ENCODE results near the gene RMRP. TPM values are rescaled to one million over a fixed set of nuclear protein-coding genes. Genes with fewer than 3 reads are reported as not detected.
"Not testable (repeated sequence)": the region's sequence is repeated elsewhere in the genome, so short reads cannot be mapped to it uniquely, and the experiment has no call there.

Gene RMRP
- total RNA-seq, 1 donor from 2014 or later = 15,881 TPM

DNA sequence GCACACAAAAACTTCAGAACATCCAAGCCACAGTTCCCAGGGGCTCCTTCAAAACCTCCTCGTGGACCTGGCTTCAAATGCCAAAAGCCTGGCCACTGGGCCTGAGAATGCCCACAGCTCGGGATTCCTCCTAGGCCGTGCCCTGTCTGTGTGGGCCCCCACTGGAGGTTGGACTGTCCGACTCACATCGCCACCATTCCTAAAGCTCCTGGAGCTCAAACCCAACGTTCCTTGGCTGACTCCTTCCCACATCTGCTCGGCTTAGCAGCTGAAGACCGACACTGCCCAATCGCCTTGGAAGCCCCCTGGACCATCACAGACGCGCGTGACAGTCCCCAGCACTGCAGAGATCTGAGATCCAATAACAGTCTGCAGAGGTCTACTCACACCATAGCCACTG, 14.8 kb downstream of the RMRP start:
- Histone ChIP-seq H3K4me3 (ENCODE audit: low read depth, low read length) (no peak overlapping the region), H3K27me3 (ENCODE audit: control insufficient read depth, insufficient read depth, low read length) (no peaks in the 10 kb centered on the region), H3K36me3 (ENCODE audit: control insufficient read depth, insufficient read depth, low read length) (no peaks in the 10 kb centered on the region)
- FAIRE-seq (no peak), DNase-seq (ENCODE audit: low read depth) (no peak)
- no peak for TF ChIP-seq CTCF (IDR thresholded peaks at IDR 0.05; ENCODE audit: insufficient read depth, low read length, severe bottlenecking)

DNA sequence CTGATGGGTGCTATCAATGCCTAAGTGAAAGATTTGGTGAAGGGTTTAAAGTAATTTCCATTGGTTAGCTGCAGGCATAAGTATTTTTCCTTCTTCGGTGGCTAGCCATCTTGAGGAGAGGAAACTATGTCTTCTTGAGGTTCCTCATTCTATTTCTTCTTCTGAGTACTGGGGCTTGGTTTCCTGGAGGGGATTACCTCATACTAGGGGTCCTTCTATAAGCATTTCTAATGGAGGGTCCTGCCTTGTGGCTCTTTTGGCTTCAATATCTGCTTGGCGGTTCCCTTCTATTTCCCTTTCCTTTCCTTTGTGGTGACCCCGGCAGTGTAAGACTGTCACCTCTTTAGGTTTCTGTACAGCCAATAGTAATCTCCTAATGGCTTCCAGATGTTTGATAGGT, 16.3 kb downstream of the RMRP start:
- H3K36me3 ChIP-seq (ENCODE audit: control insufficient read depth, insufficient read depth, low read length); H3K27me3 ChIP-seq (ENCODE audit: control insufficient read depth, insufficient read depth, low read length); DNase-seq (ENCODE audit: low read depth); H3K4me3 ChIP-seq (ENCODE audit: low read depth, low read length); FAIRE-seq: not testable (repeated sequence)

DNA sequence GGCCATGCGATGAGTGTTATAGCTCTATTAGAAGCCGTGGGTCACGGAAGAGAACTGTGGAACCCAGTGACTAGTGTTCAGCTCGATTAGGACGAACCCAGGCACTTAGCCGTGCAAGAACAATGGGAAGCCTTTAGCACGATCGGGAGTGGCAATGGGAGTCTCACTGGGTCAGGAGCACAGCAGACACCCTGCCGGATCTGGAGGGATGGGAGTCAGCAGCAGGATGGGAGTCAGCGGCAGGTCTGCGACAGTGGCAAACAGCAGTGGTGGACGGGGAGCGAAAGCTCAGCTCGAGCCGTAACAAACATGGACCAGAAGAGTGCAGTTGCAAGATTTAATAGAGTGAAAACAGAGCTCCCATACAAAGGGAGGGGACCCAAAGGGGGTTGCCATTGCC, 17.4 kb downstream of the RMRP start:
- not testable (repeated sequence) for DNase-seq (ENCODE audit: low read depth); FAIRE-seq; H3K27me3 ChIP-seq (ENCODE audit: control insufficient read depth, insufficient read depth, low read length); H3K4me3 ChIP-seq (ENCODE audit: low read depth, low read length); H3K36me3 ChIP-seq (ENCODE audit: control insufficient read depth, insufficient read depth, low read length)

GRCh38 chr9:35639631-35640030, 18.2 kb downstream of the RMRP start:
- FAIRE-seq (no peak), DNase-seq (ENCODE audit: low read depth) (no peak)
- Histone ChIP-seq H3K27me3 (ENCODE audit: control insufficient read depth, insufficient read depth, low read length) (no peaks in the 10 kb centered on the region), H3K4me3 (ENCODE audit: low read depth, low read length) (no peak overlapping the region), H3K36me3 (ENCODE audit: control insufficient read depth, insufficient read depth, low read length) (no peaks in the 10 kb centered on the region)
- TF ChIP-seq CTCF (IDR thresholded peaks at IDR 0.05; ENCODE audit: insufficient read depth, low read length, severe bottlenecking) = no peak

GRCh38 chr9:35639225-35639624, 18.6 kb downstream of the RMRP start:
- not testable (repeated sequence) for H3K27me3 ChIP-seq (ENCODE audit: control insufficient read depth, insufficient read depth, low read length); H3K4me3 ChIP-seq (ENCODE audit: low read depth, low read length); FAIRE-seq; H3K36me3 ChIP-seq (ENCODE audit: control insufficient read depth, insufficient read depth, low read length); DNase-seq (ENCODE audit: low read depth)

DNA sequence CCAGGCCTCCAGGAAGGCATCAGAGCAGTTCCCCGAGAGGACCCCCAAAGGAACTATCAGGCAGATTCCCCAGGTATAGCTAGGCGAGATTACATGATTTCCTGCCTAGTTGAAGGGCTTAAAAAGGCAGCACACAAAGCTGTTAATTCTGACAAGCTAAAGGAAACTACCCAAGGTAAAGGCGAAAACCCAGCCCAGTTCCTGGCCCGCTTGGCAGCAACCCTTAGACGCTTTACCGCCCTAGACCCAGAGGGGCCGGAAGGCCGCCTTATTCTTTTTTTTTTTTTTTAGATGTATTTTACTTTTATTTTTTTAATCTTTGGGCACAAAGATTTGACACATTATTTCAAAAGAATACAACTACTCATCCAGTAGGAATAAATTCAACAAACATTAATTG, 19.1 kb downstream of the RMRP start:
- H3K27me3 ChIP-seq (ENCODE audit: control insufficient read depth, insufficient read depth, low read length); H3K4me3 ChIP-seq (ENCODE audit: low read depth, low read length); DNase-seq (ENCODE audit: low read depth); H3K36me3 ChIP-seq (ENCODE audit: control insufficient read depth, insufficient read depth, low read length); FAIRE-seq: not testable (repeated sequence)

GRCh38 chr9:35637427-35637955, 20.3 kb downstream of the RMRP start:
- H3K36me3 ChIP-seq (ENCODE audit: control insufficient read depth, insufficient read depth, low read length); FAIRE-seq; H3K4me3 ChIP-seq (ENCODE audit: low read depth, low read length); H3K27me3 ChIP-seq (ENCODE audit: control insufficient read depth, insufficient read depth, low read length); DNase-seq (ENCODE audit: low read depth): not testable (repeated sequence)

GRCh38 chr9:35636877-35637246, 21.0 kb downstream of the RMRP start:
- H3K36me3 ChIP-seq (ENCODE audit: control insufficient read depth, insufficient read depth, low read length); DNase-seq (ENCODE audit: low read depth); H3K4me3 ChIP-seq (ENCODE audit: low read depth, low read length); FAIRE-seq; H3K27me3 ChIP-seq (ENCODE audit: control insufficient read depth, insufficient read depth, low read length): not testable (repeated sequence)

- H3K4me3 ChIP-seq (ENCODE audit: low read depth, low read length) = no peak overlapping the region
- no peak for DNase-seq (ENCODE audit: low read depth)
- no peak for TF ChIP-seq CTCF (IDR thresholded peaks at IDR 0.05; ENCODE audit: insufficient read depth, low read length, severe bottlenecking)
Observed at GRCh38 chr9:35636135-35636876, 21.5 kb downstream of the RMRP start.

More at GRCh38 chr9:35636135-35636876, 21.5 kb downstream of the RMRP start:
- FAIRE-seq = no peak
- no peaks in the 10 kb centered on the region for H3K27me3 ChIP-seq (ENCODE audit: control insufficient read depth, insufficient read depth, low read length)
- H3K36me3 ChIP-seq (ENCODE audit: control insufficient read depth, insufficient read depth, low read length) = no peaks in the 10 kb centered on the region
